Hematopoietic multipotent progenitor cell (in vitro differentiated cells): ENCODE results near the gene MRPL11. TPM values are rescaled to one million over a fixed set of nuclear protein-coding genes. Genes with fewer than 3 reads are reported as not detected.

Experiments used
- DNase-seq, 3 donors: peaks; one replicate each; pipeline ENCODE4 v3.0.0-alpha.2; 2011 to 2015; ENCODE audit warnings: low read depth in 2 of 3, low spot score in 2 of 3
- small RNA-seq: library from RNA; depleted of rRNA; stranded (forward); fragments of <200 nt; gene quantifications from one replicate; pipeline ENCODE3, GENCODE V24; 2012
- total RNA-seq: library from RNA; depleted of rRNA; stranded (reverse); fragments of >200 nt; gene quantifications from one replicate; pipeline ENCODE4 v1.2.3, GENCODE V29; 2012

The MRPL11 gene
- total RNA-seq, 1 donor: 24.8 TPM

GRCh38 chr11:66408488-66409214, 30.0 kb downstream of the MRPL11 start:
- peak; percentile 83 to 91 (median 88) for DNase-seq

- DNase-seq: no peak
Observed at GRCh38 chr11:66407651-66408050, 31.0 kb downstream of the MRPL11 start.

GRCh38 chr11:66393954-66394353, 44.7 kb downstream of the MRPL11 start:
- no peak for DNase-seq

- no peak for DNase-seq
Observed at GRCh38 chr11:66391322-66391721, 47.3 kb downstream of the MRPL11 start.

- peak; percentile 40 to 89 (median 74) for DNase-seq
Observed at GRCh38 chr11:66388780-66389386, 49.8 kb downstream of the MRPL11 start.

GRCh38 chr11:66386171-66387069, 52.2 kb downstream of the MRPL11 start:
- DNase-seq: peak; percentile 64 to 88 (median 70)

Small RNA genes within 50 kb of the gene (small RNA-seq; reads per million reads assigned to genes)
- gene RF00416 (not detected), gene RNU1-84P (0.88 reads per million, percentile 25 among the genes with 10 or more reads in this experiment)

Other genes starting within 250 kb of the MRPL11 start
- 11.8 TPM for gene KLC2, start 181.1 kb downstream of the MRPL11 start, total RNA-seq
- gene RAB1B, start 170.2 kb downstream of the MRPL11 start, total RNA-seq: 103 TPM
- 2.7 TPM for gene CNIH2, start 160.7 kb downstream of the MRPL11 start, total RNA-seq
- 75.7 TPM for gene YIF1A, start 149.7 kb downstream of the MRPL11 start, total RNA-seq
- 0.27 TPM for gene TMEM151A, start 147.0 kb downstream of the MRPL11 start, total RNA-seq
- 1.1 TPM for gene CD248, start 121.8 kb downstream of the MRPL11 start, total RNA-seq
- gene RIN1, start 102.4 kb downstream of the MRPL11 start, total RNA-seq: 3.0 TPM
- gene BRMS1, start 93.7 kb downstream of the MRPL11 start, total RNA-seq: 42.0 TPM
- 12.7 TPM for gene B4GAT1, start 91.2 kb downstream of the MRPL11 start, total RNA-seq
- gene SLC29A2, start 67.1 kb downstream of the MRPL11 start, total RNA-seq: 6.5 TPM
- gene NPAS4, start 17.8 kb downstream of the MRPL11 start, total RNA-seq: not detected
- gene PELI3, start 28.1 kb upstream of the MRPL11 start, total RNA-seq: 8.1 TPM
- gene DPP3, start 41.6 kb upstream of the MRPL11 start, total RNA-seq: 44.2 TPM
- gene BBS1, start 71.8 kb upstream of the MRPL11 start, total RNA-seq: 50.1 TPM
- 32.0 TPM for gene ZDHHC24, start 107.2 kb upstream of the MRPL11 start, total RNA-seq
- not detected for gene ACTN3, start 108.1 kb upstream of the MRPL11 start, total RNA-seq
- 65.2 TPM for gene CTSF, start 129.8 kb upstream of the MRPL11 start, total RNA-seq
- 0.27 TPM for gene CCDC87, start 154.2 kb upstream of the MRPL11 start, total RNA-seq
- 103 TPM for gene CCS, start 154.3 kb upstream of the MRPL11 start, total RNA-seq
- gene RBM14, start 177.8 kb upstream of the MRPL11 start, total RNA-seq: 102 TPM
- gene RBM4, start 199.9 kb upstream of the MRPL11 start, total RNA-seq: 104 TPM
- gene RBM4B, start 239.0 kb upstream of the MRPL11 start, total RNA-seq: 31.8 TPM